ENCODE data around the gene ZNF566.

Gene ZNF566

GRCh38 chr19:36441339-36441738, 48.0 kb downstream of the ZNF566 start:
- DNase-seq (ENCODE audit: low spot score): no peak

GRCh38 chr19:36436531-36436930, 52.8 kb downstream of the ZNF566 start:
- DNase-seq (ENCODE audit: low spot score): no peak

- DNase-seq (ENCODE audit: low spot score): no peak
Measured at GRCh38 chr19:36423925-36424324, 65.4 kb downstream of the ZNF566 start.

- no peak for DNase-seq (ENCODE audit: low spot score)
Measured at GRCh38 chr19:36421749-36422481, 67.4 kb downstream of the ZNF566 start.

- no peak for DNase-seq (ENCODE audit: low spot score)
Measured at GRCh38 chr19:36420961-36421748, 68.2 kb downstream of the ZNF566 start.

GRCh38 chr19:36418287-36419001, 70.9 kb downstream of the ZNF566 start, which contains the start of gene ZFP82:
Gene ZFP82 (minus strand): TSS chr19:36418644. CDS start chr19:36409789, 8,855 bp downstream.
- peak; percentile 92 for DNase-seq (ENCODE audit: low spot score)

GRCh38 chr19:36417752-36418286, 71.5 kb downstream of the ZNF566 start:
- DNase-seq (ENCODE audit: low spot score): no peak

- no peak for DNase-seq (ENCODE audit: low spot score)
Measured at GRCh38 chr19:36409841-36410240, 79.5 kb downstream of the ZNF566 start.

- DNase-seq (ENCODE audit: low spot score): no peak
Measured at GRCh38 chr19:36408101-36408500, 81.3 kb downstream of the ZNF566 start.

GRCh38 chr19:36404498-36404897, 84.9 kb downstream of the ZNF566 start:
- DNase-seq (ENCODE audit: low spot score): no peak

GRCh38 chr19:36401475-36401874, 87.9 kb downstream of the ZNF566 start:
- no peak for DNase-seq (ENCODE audit: low spot score)

GRCh38 chr19:36398571-36398970, 90.8 kb downstream of the ZNF566 start:
- DNase-seq (ENCODE audit: low spot score): no peak

All from ecto neural progenitor cell (in vitro differentiated cells).